GM19239 (cell line): Measurements from ENCODE around the gene GAGE1.
"Not testable (repeated sequence)": the region's sequence is repeated elsewhere in the genome, so short reads cannot be mapped to it uniquely, and the experiment has no call there.

Source experiments
- DNase-seq: peaks from one replicate; pipeline ENCODE4 v3.0.0; 2011; ENCODE audit warnings: low spot score; ENCODE audit not compliant: insufficient read length
- FAIRE-seq: peaks from 2 replicates; lab custom pipeline; 2011; peaks lifted over from hg19 to GRCh38; lab: Jason Lieb, UNC

The GAGE1 gene, protein sequence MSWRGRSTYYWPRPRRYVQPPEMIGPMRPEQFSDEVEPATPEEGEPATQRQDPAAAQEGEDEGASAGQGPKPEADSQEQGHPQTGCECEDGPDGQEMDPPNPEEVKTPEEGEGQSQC

DNA sequence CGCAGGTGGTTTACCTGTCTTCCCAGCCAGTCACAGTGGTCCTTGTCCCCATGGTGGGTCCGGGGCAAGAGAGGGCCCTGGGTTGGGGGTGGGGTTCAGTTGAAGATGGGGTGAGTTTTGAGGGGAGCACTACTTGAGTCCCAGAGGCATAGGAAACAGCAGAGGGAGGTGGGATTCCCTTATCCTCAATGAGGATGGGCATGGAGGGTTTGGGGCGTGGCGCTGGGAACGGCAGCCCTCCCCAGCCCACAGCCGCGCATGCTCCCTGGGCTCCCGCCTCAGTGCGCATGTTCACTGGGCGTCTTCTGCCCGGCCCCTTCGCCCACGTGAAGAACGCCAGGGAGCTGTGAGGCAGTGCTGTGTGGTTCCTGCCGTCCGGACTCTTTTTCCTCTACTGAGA, at the start of gene GAGE1:
Gene GAGE1 (plus strand): TSS at position 301 of the 400 bp plus-strand sequence. CDS start 1,155 bp downstream, outside the sequence.
- not testable (repeated sequence) for DNase-seq, FAIRE-seq

DNA sequence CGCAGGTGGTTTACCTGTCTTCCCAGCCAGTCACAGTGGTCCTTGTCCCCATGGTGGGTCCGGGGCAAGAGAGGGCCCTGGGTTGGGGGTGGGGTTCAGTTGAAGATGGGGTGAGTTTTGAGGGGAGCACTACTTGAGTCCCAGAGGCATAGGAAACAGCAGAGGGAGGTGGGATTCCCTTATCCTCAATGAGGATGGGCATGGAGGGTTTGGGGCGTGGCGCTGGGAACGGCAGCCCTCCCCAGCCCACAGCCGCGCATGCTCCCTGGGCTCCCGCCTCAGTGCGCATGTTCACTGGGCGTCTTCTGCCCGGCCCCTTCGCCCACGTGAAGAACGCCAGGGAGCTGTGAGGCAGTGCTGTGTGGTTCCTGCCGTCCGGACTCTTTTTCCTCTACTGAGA, 47.8 kb upstream of the GAGE1 start, which contains the start of gene GAGE12E:
Gene GAGE12E (plus strand): TSS at position 301 of the 400 bp plus-strand sequence. CDS start 1,155 bp downstream, outside the sequence.
- not testable (repeated sequence) for FAIRE-seq, DNase-seq

DNA sequence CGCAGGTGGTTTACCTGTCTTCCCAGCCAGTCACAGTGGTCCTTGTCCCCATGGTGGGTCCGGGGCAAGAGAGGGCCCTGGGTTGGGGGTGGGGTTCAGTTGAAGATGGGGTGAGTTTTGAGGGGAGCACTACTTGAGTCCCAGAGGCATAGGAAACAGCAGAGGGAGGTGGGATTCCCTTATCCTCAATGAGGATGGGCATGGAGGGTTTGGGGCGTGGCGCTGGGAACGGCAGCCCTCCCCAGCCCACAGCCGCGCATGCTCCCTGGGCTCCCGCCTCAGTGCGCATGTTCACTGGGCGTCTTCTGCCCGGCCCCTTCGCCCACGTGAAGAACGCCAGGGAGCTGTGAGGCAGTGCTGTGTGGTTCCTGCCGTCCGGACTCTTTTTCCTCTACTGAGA, 38.3 kb upstream of the GAGE1 start, which contains the start of gene GAGE12F:
Gene GAGE12F (plus strand): TSS at position 301 of the 400 bp plus-strand sequence. CDS start 1,155 bp downstream, outside the sequence.
- not testable (repeated sequence) for DNase-seq, FAIRE-seq

DNA sequence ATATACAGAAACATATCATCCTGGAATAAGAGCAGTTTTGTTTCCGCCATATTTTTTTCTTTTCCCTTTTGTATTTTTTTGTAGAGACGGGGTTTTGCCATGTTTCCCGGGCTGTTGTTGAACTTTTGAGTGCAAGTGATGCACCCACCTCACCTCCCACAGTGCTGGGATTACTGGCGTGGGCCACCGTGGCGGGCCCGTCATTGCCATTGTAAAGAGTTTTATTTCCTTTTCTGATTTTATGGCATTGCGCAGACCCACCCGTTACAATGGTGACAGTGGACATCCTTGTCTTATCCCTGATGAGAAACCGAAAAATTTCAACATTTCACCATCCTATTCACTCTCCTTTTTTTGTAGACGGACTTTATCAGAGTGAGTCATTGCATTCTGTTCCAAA, 30.1 kb upstream of the GAGE1 start:
- not testable (repeated sequence) for FAIRE-seq, DNase-seq

DNA sequence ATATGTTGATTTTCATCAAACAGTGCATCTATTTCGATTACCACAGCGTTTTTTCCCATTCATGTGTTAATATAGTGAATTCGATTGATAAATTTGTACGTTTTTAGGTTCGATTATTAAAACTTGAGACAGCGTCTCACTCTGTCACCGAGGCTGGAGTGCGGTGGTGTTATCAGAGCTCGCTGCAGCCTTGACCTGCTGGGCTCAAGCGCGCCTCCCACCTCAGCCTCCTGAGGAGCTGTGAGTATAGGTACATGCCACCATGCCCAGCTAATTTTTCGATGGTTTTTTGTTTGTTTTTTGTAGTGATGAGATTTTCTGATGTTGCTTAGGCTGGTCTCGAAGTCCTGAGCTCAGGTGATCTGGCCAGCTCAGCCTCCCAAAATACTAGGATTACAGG, 29.7 kb upstream of the GAGE1 start:
- FAIRE-seq, DNase-seq: not testable (repeated sequence)

DNA sequence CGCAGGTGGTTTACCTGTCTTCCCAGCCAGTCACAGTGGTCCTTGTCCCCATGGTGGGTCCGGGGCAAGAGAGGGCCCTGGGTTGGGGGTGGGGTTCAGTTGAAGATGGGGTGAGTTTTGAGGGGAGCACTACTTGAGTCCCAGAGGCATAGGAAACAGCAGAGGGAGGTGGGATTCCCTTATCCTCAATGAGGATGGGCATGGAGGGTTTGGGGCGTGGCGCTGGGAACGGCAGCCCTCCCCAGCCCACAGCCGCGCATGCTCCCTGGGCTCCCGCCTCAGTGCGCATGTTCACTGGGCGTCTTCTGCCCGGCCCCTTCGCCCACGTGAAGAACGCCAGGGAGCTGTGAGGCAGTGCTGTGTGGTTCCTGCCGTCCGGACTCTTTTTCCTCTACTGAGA, 28.7 kb upstream of the GAGE1 start, which contains the start of gene GAGE12G:
Gene GAGE12G (plus strand): TSS at position 301 of the 400 bp plus-strand sequence. CDS start 1,155 bp downstream, outside the sequence.
- not testable (repeated sequence) for DNase-seq, FAIRE-seq

DNA sequence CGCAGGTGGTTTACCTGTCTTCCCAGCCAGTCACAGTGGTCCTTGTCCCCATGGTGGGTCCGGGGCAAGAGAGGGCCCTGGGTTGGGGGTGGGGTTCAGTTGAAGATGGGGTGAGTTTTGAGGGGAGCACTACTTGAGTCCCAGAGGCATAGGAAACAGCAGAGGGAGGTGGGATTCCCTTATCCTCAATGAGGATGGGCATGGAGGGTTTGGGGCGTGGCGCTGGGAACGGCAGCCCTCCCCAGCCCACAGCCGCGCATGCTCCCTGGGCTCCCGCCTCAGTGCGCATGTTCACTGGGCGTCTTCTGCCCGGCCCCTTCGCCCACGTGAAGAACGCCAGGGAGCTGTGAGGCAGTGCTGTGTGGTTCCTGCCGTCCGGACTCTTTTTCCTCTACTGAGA, 19.2 kb upstream of the GAGE1 start, which contains the start of gene GAGE12H:
Gene GAGE12H (plus strand): TSS at position 301 of the 400 bp plus-strand sequence. CDS start 1,155 bp downstream, outside the sequence.
- DNase-seq, FAIRE-seq: not testable (repeated sequence)

DNA sequence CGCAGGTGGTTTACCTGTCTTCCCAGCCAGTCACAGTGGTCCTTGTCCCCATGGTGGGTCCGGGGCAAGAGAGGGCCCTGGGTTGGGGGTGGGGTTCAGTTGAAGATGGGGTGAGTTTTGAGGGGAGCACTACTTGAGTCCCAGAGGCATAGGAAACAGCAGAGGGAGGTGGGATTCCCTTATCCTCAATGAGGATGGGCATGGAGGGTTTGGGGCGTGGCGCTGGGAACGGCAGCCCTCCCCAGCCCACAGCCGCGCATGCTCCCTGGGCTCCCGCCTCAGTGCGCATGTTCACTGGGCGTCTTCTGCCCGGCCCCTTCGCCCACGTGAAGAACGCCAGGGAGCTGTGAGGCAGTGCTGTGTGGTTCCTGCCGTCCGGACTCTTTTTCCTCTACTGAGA, 9.6 kb upstream of the GAGE1 start, which contains the start of gene GAGE2A:
Gene GAGE2A (plus strand): TSS at position 301 of the 400 bp plus-strand sequence. CDS start 1,155 bp downstream, outside the sequence.
- DNase-seq, FAIRE-seq: not testable (repeated sequence)

DNA sequence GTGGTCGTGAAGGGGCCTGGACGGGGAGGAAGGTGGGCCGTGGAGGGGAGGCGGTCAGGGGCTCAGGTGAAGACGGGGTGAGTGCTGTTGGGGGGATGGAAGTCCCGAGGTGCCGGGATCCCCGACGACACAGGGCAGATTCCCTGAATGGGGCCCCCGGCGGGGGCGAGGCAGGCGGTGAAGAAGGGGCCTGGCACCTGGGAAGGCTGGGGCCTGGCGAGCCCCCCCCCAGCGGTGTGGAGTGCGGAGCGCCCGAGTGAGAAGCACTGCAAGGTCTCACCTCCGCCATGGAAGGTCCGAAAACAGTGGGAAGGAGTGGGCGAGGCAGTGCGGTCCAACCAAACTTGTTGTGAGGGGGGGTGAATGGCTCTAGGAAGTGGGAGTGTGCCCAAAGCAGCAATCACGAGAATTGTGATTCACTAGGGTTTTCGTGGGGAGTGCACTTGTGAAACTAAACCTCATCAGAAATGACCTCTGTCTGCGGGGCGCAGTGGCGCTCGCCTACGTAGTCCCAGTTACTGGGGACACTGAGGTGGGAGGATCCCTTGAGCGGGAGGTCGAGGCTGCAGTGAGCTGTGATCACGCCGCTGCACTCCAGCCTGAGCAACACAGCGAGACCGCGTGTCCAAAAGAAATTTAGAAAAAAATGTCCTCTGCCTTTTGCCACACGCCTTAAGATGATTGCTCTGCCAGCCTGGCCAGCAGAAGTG, 8.9 kb upstream of the GAGE1 start:
- not testable (repeated sequence) for FAIRE-seq

DNA sequence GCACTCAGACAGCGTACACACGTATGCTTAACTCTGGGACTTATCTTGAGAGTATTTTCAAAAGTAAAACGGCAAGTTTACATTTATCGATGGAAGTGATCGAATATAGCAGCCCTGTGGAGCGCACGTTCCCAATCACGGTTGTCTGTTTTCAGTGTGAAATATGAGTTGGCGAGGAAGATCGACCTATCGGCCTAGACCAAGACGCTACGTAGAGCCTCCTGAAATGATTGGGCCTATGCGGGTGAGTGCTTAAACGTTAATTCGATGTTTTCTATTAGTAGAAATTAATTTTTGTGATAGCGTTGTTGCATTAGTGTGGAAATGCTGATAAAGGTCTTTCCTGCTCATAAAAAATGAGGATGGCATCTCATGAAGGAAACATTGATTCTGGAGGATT, 8.3 kb upstream of the GAGE1 start:
- DNase-seq, FAIRE-seq: not testable (repeated sequence)

More for the DNA sequence above, 8.9 kb upstream of the GAGE1 start:
- not testable (repeated sequence) for DNase-seq

DNA sequence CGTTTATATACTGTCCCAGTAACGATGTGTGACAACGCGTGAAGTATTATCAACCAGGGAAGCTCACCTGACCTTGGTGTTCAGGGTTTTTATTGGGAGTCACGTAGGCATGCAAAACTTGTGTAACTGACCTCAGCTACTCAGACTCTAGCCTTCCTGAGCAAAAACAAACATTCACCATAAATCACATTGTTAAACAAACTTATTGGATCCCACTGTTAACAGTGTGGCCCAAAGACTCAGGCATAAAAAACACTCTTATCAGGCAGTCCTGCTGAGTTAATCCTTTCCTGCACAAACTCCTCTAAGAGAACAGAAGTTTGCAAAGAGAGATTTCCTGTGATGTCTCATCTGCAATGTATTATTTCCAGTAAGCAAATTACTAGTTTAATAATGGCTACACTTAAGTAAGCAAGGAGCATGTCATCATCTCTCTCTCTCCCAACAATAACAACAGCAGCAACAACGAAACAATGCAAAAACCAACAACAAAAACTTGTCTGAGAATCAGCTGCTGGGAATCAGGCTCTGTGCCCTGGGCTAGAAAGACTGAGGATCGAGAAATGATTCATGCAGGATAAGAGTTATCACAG, 12.0 kb downstream of the GAGE1 start:
- FAIRE-seq = no peak
- no peak for DNase-seq

DNA sequence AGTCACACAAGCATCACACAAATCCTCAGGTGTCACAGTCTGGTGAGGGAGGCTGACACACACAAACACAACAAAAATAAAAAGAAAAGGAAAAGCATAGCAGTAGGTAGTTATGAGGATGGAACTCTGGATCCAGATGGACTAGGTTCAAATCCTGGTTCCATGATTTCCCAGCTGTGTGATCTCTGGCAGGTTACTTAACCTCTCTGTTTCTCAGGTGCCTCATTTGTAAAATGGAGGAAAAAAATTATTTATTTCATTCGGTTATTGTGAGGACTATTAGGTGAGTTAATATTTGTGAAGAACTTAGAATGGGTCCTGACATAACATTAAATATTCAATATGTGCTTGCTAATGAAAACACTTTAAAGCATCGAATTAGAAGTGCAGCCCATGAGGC, 19.8 kb downstream of the GAGE1 start:
- FAIRE-seq = no peak
- no peak for DNase-seq

DNA sequence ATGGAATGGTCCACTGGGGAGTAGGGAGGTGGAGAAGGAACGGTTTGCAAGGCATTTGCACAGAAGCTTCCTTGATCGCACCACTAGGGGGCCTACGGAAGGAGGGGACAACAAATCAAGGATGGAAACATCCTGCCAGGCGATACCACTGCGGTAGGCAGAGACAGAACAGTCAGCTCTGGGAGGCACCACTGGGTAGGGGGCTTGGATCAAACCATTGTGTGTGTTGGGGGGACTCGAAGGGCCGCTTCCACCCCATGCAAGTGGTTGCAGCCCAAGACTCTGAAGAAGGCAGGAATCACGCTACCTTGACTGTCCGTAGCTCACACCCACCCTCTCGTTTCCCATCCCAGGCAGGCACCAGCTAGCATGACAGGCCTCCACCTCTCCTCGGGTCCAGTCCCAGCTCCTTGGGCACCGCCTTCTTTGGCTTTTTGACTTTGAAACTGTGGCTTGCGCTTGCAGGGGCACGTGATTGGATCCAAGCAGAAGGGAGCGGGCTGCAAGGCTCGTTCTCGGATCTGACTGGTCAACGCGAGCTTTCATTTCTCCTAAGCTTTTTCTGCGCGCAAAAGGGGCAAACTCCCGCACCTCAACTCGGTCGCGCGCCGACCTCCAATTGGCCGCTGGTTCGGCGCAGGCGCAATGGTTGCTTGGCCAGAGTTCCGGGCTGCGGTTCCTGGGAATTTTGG, 28.4 kb downstream of the GAGE1 start:
- FAIRE-seq = no peak
- no peak for DNase-seq

DNA sequence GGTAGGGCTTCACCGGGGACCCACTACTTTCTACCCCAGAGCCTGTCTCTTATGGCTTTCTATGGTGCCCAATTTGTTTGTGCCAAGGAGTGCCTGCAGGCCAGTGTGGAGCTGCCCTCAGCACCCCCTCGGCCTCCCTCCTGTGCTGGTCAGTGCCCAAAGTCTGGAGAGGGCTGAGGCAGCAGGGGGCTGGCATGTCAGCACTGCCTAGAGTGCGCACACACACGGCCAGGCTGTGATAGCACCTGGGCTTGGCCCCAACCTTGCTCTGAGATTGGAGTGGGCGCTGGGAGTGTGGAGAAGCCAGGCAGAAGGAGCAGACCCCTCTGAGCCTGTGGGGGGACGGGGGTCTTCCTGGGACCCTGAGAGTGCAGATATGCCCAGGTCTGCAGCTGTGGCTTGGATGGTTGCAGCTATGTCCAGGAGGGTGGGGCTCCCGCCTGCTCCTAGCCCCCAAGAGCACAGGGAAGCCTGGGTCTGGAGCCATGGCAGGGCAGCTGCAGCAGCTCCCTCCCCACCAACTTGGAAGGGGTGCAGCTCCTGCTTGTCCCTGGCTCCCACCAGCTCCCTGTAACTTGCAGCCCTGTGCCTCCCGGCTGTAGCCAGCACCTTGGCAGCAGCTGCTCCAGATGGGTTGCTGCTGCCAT, 46.3 kb downstream of the GAGE1 start:
- DNase-seq (no peak), FAIRE-seq (no peak)

DNA sequence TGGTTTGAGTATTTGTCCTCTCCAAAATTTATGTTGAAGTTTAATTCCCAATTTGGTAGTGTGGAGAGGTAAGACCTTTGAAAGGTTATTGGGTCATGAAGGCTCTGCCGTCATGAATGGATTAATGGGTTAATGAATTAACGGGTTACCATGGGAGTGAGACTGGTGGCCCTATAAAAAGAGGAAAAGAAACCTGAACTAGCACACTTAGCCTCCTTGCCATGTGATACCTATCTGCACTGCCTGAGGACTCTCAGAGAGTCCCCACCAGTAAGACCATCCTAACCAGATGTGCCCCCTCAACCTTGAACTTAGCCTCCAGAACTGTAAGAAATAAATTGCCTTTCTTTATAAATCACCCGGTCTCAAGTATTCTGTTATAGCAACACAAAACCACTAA, 57.7 kb downstream of the GAGE1 start:
- no peak for DNase-seq
- no peak for FAIRE-seq
